Glomerular endothelial cell (primary cell): ENCODE data around the gene MX2. TPM values are rescaled to one million over a fixed set of nuclear protein-coding genes. Genes with fewer than 3 reads are reported as not detected.
"Not testable (repeated sequence)": the region's sequence is repeated elsewhere in the genome, so short reads cannot be mapped to it uniquely, and the experiment has no call there.

Source experiments
- DNase-seq: peaks from one replicate; pipeline ENCODE4 v3.0.0-alpha.2; 2011; ENCODE audit warnings: low read depth, low spot score; ENCODE audit errors: extremely low read depth
- total RNA-seq: library from RNA; depleted of rRNA; stranded (reverse); fragments of >200 nt; gene quantifications from 2 replicates; pipeline ENCODE4 v1.2.3, GENCODE V29; 2015

The MX2 gene
- total RNA-seq, 1 donor from 2014 or later = 12.4 TPM

DNA sequence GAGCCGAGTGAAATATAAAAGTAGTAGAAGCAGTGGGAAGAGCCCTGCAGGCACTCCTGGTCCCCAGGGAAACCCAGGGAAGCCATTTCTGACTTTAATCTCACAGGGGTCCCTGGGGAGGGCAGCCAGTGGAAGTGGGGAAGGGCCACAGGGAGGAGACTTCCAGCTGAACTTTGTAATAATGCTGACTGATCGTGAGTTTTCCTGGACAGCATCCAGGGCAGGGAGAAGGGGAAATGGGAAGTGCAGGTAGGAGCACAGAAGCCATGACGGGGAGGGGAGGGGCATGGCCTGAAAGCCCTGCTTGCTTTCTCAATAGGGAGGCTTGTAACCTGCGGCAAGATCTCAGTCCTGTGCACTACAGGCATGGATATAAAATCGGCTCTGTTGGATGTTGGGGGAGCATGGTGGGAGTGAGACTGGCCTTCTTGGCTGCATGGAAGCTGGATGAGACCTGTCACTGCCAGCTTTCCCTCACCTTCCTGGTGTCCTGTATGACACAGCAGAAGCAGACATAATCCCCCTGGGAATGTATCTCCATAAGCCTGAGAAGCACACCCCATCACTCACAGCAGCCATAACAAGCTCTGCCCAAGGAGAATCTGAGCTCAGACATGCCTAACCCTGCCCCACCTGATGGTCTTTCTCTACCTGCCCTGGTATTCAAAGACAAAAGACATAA, 49.1 kb downstream of the MX2 start:
- no peak for DNase-seq

DNA sequence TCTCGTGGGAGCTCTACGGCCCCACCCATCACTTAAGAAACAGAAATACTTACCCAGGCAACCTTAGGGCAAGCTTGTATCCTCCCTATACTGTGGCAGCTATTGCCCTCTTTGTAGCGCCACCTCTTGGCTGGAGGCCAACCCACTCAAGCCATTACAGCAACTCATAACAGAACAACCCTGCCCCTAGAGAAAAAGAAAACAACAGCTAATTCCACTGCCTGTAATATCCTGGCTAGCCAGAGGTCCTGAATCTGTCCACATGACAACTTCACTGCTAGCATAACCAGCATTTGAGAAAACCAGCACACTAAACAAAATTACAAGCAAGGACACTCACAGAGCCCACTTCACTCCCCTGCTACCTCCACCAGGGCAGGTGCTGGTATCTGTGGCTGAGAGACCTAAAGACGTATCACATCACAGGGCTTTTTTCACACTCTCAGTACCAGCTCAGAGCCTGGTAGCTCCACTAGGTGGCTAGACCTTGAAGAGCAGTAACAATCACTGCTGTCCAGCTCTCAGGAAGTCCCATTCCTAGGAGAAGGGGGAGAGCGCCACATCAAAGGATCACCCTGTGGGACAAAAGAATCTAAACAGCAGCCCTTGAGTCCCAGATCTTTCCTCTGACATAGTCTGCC, 49.7 kb downstream of the MX2 start:
- DNase-seq = no peak

DNA sequence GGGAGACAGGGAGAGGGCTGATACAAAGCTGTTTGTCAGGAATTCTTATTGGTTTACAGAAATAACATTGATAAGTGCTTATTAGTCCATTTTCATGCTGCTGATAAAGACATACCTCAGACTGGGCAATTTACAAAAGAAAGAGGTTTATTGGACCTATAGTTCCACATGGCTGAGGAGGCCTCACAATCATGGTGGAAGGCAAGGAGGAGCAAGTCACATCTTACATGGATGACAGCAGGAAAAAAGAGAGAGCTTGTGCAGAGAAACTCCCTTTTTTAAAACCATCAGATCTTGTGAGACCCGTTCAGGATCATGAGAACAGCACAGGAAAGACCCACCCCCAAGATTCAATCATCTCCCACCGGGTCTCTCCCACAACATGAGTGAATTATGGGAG, 55.7 kb downstream of the MX2 start:
- DNase-seq = not testable (repeated sequence)

DNA sequence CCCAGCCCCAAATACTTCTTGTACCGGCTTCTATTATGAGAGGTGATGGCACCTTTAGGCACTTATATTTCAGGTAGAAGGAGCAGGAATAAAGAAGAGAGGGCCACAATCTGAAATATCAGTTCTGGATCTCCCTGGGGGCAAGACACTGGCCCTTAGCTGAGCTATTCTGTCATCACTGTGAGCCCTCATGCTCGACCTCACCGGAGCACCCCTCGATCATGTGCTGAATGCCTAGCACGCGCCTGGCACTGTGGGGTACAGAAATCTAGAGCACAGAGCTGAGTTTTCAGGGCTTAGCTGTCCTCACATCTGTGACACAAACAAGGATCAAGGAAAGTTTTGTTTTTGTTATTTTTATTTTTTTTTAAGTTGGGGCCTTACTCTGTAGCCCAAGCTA, 56.6 kb downstream of the MX2 start:
- DNase-seq = no peak

DNA sequence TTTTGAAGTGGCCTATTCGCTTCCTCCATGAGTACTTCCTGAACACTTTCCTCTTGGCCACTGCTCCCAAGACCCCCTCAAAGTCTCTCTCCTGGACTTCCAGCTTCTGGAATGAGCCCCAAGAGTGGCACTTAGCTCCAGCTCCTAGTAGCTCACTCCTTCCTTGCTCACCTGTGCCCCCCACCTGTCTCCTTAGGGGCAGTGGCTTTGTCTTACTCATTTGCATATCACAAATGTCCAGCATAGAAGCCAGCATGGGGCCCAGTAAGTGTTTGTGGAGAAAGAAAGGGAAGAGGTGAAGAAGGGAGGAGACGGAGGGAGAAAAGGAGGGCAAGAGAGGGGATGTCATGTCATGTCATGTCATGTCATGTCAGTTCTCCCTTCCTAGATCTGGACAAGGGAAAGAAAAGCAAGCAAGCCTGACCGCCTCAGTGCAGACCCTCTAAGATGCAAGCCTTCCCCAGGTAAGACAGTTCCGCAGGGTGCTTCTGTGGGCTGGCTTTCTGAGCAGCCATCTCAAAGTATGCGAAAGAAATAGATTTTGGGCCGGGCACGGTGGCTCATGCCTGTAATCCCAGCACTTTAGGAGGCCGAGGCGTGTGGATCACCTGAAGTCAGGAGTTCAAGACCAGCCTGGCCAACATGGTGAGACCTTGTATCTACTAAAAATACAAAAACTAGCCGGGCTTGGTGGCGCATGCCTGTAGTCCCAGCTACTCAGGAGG, 57.3 kb downstream of the MX2 start:
- no peak for DNase-seq

DNA sequence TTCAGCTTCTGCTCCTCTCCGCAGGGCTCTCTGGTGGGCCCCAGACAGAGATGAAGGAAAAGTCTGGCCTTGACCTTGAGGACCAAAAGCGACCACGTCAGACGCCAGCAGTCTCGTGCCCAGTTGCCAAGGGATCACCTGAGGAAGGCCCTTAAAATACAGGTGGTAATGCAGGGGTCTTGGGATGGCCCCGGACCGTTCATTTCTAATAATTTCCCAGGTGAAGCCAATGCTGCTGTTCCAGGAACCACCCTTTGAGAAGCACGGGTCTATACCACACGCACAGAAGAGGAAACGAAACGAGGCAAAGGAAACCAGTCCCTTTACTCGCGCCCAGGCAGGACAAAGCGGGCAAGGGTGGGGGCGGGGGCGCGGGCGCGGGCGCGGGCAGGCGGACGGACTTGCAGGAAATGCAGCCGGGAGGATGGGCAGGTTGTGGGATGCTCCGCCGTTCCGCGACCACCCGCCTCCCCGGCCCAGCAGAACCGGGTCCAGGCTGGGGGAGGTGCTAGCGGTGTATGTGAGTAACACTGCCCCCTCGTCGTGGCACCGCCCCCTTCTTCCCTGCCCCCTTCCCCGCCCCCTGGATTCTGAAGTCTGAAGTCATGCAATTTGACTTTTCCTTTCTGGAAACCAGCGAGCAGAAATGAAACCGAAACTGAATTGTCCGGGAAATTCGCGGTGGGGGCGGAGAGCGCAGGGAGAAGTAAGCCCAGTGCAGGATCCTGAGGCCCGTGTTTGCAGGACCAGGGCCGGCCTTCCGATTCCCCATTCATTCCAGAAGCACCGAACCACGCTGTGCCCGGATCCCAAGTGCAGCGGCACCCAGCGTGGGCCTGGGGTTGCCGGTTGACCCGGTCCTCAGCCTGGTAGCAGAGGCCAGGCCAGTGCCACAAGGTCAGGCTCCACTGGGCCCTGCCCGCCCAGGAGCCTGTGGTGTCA, 58.4 kb downstream of the MX2 start:
- peak; percentile 60 for DNase-seq

DNA sequence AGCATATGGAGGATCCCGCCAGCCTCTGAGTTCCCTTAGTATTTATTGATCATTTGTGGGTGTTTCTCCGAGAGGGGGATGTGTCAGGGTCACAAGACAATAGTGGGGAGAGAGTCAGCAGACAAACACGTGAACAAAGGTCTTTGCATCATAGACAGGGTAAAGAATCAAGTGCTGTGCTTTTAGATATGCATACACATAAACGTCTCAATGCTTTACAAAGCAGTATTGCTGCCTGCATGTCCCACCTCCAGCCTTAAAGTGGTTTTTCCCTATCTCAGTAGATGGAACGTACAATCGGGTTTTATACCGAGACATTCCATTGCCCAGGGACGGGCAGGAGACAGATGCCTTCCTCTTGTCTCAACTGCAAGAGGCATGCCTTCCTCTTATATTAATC, 59.2 kb downstream of the MX2 start:
- not testable (repeated sequence) for DNase-seq

DNA sequence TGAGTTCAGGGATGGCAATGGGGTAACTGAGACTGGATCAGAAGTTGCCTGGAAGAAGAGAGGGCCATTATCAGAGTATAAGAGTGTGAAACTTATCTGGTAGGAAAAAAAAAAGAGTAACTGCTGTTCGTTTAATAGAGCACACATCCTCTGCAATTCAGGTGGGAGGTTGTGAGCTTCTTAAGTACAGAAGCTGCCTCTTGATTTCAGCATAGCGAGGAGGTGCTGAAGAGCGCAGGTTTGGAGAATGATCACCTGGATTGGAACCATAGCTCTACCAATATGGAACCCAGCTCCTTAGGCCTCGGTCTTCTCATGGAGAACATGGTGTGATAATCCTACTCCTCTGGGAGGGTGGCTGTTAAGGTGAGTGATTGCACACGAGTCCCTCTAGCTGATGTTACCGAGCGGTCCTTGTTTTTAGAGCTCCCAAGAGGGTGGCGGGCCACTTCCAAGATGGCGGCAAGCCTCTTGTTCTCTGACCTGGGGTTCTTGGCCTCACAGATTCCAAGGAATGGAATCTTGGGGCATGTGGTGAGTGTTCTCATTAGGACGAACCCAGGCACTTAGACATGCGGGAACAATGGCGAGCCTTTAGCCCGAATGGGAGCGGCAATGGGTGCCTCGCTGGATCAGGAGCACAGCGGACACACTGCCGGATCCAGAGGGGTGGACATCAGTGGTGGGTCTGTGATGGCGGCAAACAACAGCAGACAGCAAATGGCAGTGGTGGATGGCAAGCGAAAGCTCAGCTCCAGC, 60.9 kb downstream of the MX2 start:
- DNase-seq = no peak

DNA sequence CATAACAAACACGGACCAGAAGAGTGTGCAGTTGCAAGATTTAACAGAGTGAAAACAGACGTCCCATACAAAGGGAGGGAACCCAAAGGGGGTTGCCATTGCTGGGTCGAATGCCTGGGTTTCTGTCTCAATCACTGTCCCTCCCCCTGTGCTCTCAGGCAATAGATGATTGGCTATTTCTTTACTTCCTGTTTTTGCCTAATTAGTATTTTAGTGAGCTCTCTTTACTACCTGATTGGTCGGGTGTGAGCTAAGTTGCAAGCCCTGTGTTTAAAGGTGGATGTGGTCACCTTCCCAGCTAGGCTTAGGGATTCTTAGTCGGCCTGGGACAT, 61.4 kb downstream of the MX2 start:
- not testable (repeated sequence) for DNase-seq

DNA sequence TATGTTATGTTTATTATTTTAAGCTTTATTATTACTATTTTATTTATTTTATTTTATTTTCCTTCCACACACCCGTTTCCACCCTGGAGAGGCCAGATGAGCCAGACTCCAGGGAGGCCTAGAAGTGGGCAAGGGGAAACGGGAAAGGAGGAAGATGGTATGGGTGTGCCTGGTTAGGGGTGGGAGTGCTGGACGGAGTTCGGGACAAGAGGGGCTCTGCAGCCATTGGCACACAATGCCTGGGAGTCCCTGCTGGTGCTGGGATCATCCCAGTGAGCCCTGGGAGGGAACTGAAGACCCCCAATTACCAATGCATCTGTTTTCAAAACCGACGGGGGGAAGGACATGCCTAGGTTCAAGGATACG, 63.7 kb downstream of the MX2 start:
- DNase-seq = no peak

DNA sequence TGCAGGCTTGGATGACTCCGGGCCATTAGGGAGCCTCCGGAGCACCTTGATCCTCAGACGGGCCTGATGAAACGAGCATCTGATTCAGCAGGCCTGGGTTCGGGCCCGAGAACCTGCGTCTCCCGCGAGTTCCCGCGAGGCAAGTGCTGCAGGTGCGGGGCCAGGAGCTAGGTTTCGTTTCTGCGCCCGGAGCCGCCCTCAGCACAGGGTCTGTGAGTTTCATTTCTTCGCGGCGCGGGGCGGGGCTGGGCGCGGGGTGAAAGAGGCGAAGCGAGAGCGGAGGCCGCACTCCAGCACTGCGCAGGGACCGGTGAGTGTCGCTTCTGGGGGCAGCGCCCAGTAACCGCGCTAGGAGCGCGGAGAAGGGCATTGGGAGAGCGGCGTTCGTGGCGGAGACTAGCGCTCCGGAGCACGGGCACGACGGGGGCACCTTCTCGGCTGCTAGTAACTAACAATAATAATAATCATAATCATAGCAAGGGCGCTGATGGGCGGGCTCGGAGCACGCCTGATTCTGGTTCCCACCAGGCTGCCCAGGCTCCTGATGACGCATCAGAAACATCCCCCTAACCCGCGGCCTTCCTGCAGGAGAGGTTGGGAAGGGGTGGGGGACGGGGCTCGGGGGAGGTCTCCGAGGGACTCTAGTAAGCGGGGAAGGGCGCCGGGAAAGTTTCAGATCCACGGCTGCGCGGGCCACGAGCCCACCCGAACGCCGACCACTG, 64.3 kb downstream of the MX2 start, which contains the start of gene MX1:
TSS of gene MX1 (plus strand) at position 286 of the 722 bp plus-strand sequence. CDS start 5,832 bp downstream, outside the sequence.
- DNase-seq = no peak

DNA sequence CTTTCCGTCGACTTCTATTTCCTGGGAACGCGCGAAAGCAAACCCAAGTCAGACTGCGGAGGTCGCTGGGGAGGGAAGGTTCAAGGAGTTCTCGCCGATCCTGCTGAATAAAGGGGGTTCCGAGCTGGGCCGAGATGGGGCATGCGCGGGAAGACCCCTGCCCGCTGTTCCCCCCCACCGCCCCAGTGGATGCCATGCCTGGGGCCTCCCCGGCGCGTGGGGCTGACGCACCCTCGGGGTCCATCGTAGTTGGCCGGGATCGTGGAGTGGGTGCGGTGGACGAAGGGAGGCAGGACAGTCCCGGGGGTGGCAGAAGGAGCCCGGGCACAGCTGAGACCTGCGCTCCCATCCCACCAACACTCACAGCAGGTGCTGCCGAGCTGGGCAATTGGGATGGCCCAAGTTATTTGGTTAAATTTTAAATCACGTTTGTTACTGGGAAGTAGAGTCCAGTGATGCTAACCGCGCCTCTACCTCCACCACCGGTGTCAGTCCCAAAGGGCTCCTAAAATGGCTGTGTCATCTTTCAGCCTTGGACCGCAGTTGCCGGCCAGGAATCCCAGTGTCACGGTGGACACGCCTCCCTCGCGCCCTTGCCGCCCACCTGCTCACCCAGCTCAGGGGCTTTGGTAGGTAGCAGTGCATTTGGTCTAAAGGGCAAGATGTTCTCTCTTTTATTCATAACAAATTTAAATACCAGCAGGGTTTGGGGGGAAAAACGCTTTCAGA, 65.0 kb downstream of the MX2 start:
- DNase-seq = no peak

DNA sequence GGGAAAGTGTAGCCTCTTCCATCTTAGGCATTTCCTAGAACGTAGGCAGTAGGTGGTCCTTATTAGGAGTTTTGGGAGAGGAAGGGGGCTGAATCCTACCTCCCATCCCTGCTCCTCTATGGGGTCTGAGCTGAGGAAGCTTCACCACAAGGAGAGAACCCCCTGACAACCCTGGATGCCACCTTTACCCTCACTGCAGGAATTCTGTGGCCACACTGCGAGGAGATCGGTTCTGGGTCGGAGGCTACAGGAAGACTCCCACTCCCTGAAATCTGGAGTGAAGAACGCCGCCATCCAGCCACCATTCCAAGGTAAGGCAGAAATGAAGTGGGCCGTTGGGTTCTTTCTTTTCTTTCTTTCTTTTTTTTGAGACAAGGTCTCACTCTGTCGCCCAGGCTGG, 65.7 kb downstream of the MX2 start:
- DNase-seq = no peak

DNA sequence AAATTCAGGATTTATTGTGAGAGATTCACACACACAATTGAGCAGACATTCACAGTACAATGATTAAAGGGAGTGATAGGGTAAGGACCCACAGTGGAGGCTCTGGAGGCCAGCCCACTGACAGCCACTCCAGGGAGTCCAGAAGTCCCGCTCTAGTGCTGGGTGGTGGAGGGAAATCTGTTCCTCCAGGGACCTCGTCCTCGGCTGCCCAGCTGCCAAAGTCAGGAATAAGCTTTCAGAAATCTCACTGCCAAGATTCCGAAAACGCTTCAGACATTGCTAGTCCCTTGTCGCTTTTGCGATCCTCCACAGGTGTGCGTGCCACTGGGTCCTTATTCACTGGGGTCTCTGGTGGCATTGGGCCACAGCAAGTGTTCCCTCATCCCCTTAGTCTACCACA, 66.5 kb downstream of the MX2 start:
- no peak for DNase-seq

DNA sequence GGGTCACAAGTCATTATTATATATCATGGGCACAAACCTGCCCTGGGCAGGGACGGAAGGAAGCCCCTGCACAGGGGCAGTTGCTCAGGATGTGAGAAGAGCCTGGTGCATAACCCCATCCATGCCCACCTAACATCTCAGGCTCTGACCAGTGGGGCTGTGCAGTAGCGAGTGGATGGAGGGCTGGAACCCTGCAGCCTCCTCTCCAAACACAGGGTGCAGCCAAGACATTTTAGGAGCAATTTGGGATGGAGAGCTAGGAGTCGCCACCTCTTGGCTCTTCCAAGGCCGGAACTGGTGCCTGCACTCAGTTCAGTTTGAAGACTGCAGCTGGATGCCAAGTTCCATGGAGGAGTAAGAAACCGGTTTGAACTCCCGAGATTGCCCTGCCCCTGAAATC, 67.0 kb downstream of the MX2 start:
- DNase-seq = no peak

DNA sequence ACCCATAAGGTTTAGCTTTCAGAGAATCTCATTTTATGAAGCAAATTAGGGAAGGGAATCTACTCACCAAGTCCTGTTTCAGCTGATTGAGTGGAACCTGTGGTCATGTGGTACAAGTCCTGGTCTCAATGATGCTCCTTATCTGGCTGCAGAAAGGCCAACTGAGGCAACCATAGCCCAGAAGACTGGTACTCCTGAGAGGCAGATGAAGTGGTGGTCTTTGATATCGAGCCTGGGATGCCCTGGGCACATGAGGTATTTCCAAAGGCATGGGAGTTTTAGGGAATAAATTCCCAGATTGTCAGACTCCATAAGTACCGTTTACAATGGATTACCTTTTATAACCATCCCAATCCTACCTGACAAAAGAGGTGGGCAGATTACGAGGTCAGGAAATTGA, 67.5 kb downstream of the MX2 start:
- DNase-seq = no peak

DNA sequence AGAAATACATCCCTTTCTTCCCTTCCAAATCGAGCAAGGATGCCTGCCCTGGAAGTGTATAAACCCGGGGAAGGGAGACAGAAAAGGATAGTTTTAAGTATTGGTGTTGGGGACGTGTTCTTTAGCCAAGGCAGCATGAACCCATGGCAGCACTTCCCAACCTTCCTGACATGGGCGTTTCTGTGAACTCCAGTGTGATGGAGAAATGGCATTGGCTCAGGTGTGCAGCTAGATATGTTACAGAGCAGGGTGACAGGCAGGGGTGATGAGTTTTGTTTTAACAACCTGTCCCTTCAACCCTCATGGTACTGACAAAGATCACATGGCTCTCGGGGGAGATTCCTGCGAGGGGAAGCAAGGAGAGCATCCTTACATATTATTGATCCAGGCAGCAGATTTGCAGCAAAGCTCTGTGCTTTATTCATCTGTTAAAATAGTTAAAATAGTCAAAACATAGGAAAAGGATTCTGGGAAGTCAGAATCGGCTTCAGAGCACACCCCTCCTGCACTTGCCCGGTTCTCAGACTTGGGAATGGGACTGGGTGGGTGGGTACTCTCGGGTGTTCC, 68.2 kb downstream of the MX2 start:
- DNase-seq = no peak

DNA sequence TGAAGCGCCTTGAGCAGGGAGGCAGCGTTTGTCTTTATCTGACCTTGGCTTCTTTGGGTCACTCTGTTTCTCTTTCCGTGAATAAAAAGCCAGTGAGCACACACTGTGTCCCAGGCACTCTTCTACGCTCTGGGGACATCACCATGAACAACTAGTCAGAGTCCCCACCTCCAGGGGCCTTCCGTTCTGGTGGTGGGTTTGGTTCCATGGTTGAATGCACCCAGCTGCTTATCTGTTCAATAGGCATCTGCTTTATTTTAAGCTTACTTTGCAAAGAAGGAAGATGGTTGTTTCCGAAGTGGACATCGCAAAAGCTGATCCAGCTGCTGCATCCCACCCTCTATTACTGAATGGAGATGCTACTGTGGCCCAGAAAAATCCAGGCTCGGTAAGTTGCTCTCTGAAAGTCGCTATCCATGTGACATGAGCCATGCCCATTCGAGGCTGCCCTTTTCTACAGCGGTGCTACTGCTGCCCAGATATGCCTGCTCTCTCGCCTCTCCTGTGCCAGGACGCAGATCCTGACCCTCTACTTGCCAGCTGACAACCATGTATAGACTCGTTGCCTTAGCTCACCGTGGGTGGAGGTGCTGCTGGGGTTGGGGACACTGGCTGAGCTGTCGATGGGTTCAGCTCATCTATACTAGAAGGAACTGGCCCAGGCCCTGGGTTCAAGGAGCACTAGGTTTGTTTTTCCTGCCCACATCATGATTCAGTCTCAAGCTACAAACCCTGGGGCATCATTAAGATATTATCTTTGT, 70.1 kb downstream of the MX2 start:
- DNase-seq = no peak
